CD4-positive, alpha-beta T cell treated with Interleukin-10 for 1 hour (primary cell): ENCODE data around the gene CEP41.
"Not testable (repeated sequence)": the region's sequence is repeated elsewhere in the genome, so short reads cannot be mapped to it uniquely, and the experiment has no call there.

Source experiments
- DNase-seq: peaks from one replicate; pipeline ENCODE4 v3.0.0-alpha.2; 2020

Gene CEP41

GRCh38 chr7:130386876-130387275 is 53.9 kb downstream of the CEP41 start:
- DNase-seq: no peak

- no peak for DNase-seq
These were observed 55.2 kb downstream of the CEP41 start for GRCh38 chr7:130385600-130386066.

- no peak for DNase-seq
These were observed 55.8 kb downstream of the CEP41 start for GRCh38 chr7:130384841-130385599.

GRCh38 chr7:130384371-130384801 is 56.4 kb downstream of the CEP41 start:
- no peak for DNase-seq

GRCh38 chr7:130383187-130383980 is 57.4 kb downstream of the CEP41 start:
- DNase-seq: no peak

DNA sequence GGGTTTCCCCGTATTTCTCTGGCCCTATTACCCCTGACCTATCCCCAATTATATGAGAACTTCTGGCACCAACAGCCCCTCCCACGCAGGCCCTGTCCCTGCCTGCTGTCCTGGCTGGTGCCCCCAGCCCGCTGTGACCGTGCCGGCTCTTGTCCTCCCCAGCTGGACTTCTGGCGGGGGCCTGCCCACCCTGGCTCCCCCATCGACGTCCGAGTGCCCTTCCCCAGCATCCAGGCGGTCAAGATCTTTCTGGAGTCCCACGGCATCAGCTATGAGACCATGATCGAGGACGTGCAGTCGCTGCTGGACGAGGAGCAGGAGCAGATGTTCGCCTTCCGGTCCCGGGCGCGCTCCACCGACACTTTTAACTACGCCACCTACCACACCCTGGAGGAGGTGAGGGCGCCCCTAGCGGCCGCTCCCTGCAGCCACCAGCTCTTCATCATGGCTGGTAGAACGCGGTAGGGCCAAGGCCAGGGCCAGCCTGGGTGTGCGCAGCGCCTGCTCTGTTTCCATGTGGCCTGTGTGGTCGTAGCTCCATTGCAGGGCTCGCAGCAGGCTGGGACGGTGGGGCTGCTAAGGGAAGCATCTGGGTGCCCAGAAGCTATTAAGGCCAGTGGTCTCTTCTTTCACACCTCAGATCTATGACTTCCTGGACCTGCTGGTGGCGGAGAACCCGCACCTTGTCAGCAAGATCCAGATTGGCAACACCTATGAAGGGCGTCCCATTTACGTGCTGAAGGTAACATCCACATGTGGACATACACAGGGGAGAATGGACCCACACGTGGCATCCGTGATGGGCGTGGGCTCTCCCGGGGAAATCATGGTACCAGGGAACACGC is 59.1 kb downstream of the CEP41 start:
- no peak for DNase-seq

DNA sequence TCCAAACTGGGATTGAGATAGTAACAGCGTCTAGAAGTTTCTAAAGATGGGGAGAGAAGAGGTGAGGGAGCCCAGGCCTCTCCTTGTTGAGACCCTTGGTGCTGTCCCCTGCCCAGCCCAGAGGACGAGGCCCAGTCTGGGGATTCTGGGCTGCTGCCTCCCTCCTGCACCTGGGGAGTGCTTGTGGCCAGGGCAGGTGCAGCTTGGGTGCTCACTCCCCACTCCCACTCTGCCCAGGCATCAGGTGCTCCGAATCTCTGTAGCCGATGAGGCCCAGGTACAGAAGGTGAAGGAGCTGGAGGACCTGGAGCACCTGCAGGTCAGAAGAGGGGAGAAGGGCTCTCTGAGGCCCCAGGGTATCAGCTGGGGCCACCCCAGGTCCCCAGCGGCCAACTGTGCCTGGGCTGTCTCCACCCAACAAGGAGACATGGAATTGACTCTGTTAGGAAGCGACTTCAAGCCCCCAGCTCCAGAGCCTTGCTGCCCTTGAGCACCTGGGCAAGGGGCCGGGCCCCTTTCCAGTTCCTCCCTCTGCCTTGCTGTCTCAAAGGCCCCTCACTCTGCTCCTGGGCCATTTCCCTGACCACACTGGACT is 59.9 kb downstream of the CEP41 start:
- DNase-seq: no peak

- no peak for DNase-seq
These were observed 60.6 kb downstream of the CEP41 start, which contains the start of gene CPA1 for GRCh38 chr7:130379921-130380860. Gene CPA1, plus strand, starts transcription at chr7:130380494. Its CDS starts 27 bp downstream, at chr7:130380521.

DNA sequence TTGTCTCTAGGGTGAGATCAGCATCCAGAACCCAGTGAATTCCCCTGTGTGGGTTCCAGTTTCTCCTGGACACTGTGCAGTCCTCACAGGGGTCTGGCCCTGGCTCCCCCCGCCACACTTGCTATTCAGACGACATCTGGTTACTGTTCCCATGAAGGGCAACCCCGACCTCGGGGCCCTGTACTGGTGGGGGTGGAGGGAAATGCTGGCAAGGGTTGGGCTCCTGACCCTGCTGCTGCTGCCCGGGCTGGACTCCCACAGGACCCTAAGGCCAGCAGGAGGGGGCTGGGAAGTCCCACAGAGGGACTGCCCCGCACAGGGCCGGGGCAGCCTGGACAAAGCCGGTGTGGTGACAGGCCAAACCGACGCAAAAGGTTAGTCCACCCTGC is 61.3 kb downstream of the CEP41 start:
- DNase-seq: no peak

- DNase-seq: no peak
These were observed 61.8 kb downstream of the CEP41 start for GRCh38 chr7:130379019-130379418.

- DNase-seq: no peak
These were observed 63.6 kb downstream of the CEP41 start for GRCh38 chr7:130377178-130377577.

DNA sequence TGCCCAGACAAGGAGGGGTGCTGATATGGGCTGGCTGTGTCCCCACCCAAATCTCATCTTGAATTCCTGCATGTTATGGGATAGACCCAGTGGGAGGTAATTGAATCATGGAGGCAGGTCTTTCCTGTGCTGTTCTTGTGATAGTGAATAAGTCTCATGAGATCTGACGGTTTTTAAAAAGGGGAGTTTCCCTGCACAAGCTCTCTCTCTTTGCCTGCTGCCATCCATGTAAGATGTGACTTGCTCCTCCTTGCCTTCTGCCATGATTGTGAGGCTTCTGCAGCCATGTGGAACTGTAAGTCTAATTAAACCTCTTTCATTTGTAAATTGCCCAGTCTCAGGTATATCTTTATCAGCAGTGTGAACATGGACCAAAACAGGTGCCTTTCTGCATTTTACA is 64.4 kb downstream of the CEP41 start:
- not testable (repeated sequence) for DNase-seq

DNA sequence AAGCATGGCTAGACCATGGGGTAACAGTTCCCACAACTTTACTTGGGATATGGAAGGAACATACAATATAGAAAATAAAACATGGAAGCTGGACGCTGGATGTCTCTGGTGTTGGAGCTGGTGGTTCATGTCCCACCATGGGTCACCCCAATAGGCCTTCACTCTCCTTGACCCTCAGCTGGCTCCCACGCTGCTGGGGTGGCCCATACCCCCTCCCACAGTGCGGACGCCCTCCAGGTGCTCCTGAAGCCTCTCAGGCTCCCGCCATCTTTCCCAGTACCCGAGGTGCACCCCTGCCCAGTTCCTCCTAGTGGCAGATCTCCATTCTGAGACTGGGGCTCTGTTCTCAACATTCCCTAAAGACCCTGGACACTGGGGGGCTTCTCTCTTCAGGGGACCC is 66.3 kb downstream of the CEP41 start:
- DNase-seq: no peak

- no peak for DNase-seq
These were observed 68.2 kb downstream of the CEP41 start for GRCh38 chr7:130372402-130373165.

DNA sequence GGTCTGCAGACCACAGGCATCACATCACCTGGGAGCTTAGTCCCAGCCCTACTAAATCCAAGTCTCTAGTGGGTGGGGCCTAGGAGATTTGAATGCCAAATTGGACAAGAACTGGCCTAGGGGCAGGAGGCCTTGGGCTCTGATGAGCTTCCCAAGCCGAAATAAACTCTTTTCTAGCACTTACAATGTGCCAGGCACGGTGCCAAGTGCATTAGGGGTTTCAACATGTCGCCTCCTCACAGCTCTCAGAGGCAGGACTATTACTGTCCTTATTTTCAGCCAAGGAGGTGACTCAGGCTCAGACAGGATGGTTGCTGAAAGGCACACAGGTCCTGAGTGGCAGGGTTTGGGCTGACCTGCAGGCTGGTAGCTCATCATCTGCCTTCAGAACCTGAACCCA is 69.8 kb downstream of the CEP41 start:
- DNase-seq: no peak

DNA sequence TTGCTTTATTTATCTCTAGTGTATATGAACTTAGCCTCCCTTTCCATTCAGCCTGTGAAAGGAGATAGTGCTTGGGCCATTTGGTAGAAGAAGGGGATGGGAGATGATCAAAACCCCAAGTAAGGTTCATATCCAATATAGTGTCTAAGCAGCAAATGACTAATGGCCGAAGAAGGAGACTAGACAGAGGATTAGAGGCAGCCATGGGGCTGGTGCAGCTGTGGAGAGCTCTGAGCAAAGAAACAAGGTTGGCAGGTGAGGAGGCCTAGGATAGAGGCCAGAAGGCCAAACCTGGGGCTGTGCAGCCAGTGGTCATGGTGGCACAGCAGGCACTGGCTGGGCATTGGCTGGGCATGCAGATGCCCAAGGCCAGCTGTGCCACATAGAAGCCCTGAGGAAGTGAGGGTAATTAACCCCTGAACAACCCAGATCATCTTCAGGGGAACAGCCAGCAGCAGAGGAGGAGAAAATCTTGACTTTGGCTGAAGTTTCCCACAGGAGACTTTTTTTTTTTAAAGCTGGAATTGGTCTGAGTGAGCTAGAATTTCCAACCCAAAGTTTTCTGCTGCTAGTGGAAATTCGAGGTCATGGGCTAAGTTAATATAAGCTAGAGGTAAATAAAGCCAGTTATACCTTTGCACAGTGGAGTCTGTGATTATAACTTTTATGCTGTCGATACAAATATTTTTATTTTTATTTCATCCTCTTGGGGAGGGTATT is 70.8 kb downstream of the CEP41 start:
- no peak for DNase-seq

DNA sequence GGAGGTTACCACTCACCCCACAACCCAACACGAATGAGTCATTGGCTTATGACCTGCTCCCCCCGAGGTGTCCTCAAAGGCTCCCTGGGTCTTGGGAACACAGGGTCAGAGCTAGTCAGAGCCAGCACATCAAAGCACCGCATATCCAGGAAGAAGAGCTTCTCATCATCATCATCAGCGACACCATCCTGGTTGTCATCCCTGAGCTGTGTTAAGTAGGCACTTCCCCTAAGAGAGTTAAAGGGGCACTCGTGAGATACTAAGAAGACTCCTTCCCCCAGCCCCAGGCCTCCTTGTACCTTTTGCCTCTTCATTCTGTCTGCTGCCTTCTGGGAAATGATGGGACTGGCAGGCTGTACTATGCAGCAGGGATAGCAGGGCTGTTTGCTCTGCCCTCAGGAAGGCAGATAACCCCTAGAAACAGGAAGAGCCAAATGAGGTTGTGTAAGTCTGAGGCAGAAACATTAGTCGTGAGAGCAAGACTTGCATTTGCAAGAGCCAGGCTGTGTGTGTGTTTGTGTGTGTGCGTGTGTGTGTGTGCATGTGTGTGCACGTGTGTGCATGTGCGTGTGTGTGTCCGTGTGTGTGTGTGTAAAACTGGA is 71.6 kb downstream of the CEP41 start:
- DNase-seq: no peak

DNA sequence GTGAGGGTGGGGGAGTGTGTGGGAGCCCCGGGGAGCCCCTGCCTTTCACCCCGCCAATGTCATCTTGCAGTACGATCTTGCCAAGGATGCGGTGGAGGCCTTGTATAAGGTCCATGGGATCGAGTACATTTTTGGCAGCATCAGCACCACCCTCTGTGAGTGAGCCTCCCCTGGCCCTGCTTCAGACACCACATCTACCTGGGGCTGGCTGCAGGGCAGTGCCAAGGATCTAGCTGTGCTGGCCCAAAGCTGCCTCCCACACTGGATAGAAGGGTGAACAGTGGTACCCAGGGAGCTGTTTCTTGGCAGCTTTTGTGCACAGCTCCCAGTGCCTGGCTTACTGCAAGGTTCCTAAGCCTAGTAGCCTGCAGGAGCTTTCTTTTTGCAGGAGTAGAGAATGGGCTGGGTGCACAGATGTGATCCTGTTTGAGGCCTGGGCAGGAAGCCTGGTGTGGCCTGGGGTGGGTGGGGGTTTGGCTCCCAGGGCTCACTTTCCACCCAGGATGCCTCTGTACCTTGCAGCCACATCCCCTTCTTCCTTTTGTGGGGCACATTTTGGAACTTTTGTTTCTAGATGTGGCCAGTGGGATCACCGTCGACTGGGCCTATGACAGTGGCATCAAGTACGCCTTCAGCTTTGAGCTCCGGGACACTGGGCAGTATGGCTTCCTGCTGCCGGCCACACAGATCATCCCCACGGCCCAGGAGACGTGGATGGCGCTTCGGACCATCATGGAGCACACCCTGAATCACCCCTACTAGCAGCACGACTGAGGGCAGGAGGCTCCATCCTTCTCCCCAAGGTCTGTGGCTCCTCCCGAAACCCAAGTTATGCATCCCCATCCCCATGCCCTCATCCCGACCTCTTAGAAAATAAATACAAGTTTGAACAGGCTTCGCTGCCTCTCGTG is 72.7 kb downstream of the CEP41 start:
- no peak for DNase-seq
